ENCODE data around the gene ETV3L. TPM values are rescaled to one million over a fixed set of nuclear protein-coding genes. Genes with fewer than 3 reads are reported as not detected.

The ETV3L gene
- total and polyA plus RNA-seq, 4 donors: 0.10 to 0.17 (median 0.11) TPM; not detected in 1

GRCh38 chr1:157088607-157089006 lies 11.0 kb downstream of the ETV3L start:
- H3K4me1 ChIP-seq (ENCODE audit: control insufficient read depth, insufficient read depth, low read length): peaks cover 24% of the 10 kb centered on the region
- no peaks in the 10 kb centered on the region for H3K9me3 ChIP-seq (ENCODE audit: control insufficient read depth, insufficient read depth, low read length)
- DNase-seq (ENCODE audit: low read depth in 4 of 6, low spot score in 6 of 6): no peak
- no peak overlapping the region for H3K4me3 ChIP-seq (ENCODE audit: low read depth, low read length)
- no peak overlapping the region for H3K27ac ChIP-seq (ENCODE audit: low read depth, low read length)
- no peaks in the 10 kb centered on the region for H3K27me3 ChIP-seq (ENCODE audit: control insufficient read depth, insufficient read depth, low read length)
- no peaks in the 10 kb centered on the region for H3K36me3 ChIP-seq (ENCODE audit: control insufficient read depth, insufficient read depth, low read length)

GRCh38 chr1:157087030-157087429 lies 12.6 kb downstream of the ETV3L start:
- H3K4me1 ChIP-seq (ENCODE audit: control insufficient read depth, insufficient read depth, low read length): peaks cover 14% of the 10 kb centered on the region
- no peaks in the 10 kb centered on the region for H3K9me3 ChIP-seq (ENCODE audit: control insufficient read depth, insufficient read depth, low read length)
- 86% methylated on average over 3 of the region's 5 CpGs for WGBS (ENCODE audit: insufficient coverage)
- no peak overlapping the region for H3K4me3 ChIP-seq (ENCODE audit: low read depth, low read length)
- no peaks in the 10 kb centered on the region for H3K27me3 ChIP-seq (ENCODE audit: control insufficient read depth, insufficient read depth, low read length)
- DNase-seq (ENCODE audit: low read depth in 4 of 6, low spot score in 6 of 6): no peak
- H3K27ac ChIP-seq (ENCODE audit: low read depth, low read length): no peak overlapping the region
- H3K36me3 ChIP-seq (ENCODE audit: control insufficient read depth, insufficient read depth, low read length): no peaks in the 10 kb centered on the region

- no peaks in the 10 kb centered on the region for H3K9me3 ChIP-seq (ENCODE audit: control insufficient read depth, insufficient read depth, low read length)
- 72% methylated on average over 6 of the region's 6 CpGs for WGBS (ENCODE audit: insufficient coverage)
- no peaks in the 10 kb centered on the region for H3K36me3 ChIP-seq (ENCODE audit: control insufficient read depth, insufficient read depth, low read length)
- no peaks in the 10 kb centered on the region for H3K27me3 ChIP-seq (ENCODE audit: control insufficient read depth, insufficient read depth, low read length)
- no peak overlapping the region for H3K4me3 ChIP-seq (ENCODE audit: low read depth, low read length)
- no peak overlapping the region for H3K27ac ChIP-seq (ENCODE audit: low read depth, low read length)
- no peak for DNase-seq (ENCODE audit: low read depth in 4 of 6, low spot score in 6 of 6)
- peaks cover 9% of the 10 kb centered on the region for H3K4me1 ChIP-seq (ENCODE audit: control insufficient read depth, insufficient read depth, low read length)
Observed at GRCh38 chr1:157086299-157086698, 13.3 kb downstream of the ETV3L start.

GRCh38 chr1:157085421-157085820 lies 14.2 kb downstream of the ETV3L start:
- no CpG with 5 or more reads among the region's 5 CpGs for WGBS (ENCODE audit: insufficient coverage)

GRCh38 chr1:157084720-157085119 lies 14.9 kb downstream of the ETV3L start:
- Histone ChIP-seq H3K27ac (ENCODE audit: low read depth, low read length) (no peak overlapping the region), H3K4me1 (ENCODE audit: control insufficient read depth, insufficient read depth, low read length) (no peaks in the 10 kb centered on the region), H3K4me3 (ENCODE audit: low read depth, low read length) (no peak overlapping the region), H3K27me3 (ENCODE audit: control insufficient read depth, insufficient read depth, low read length) (no peaks in the 10 kb centered on the region), H3K9me3 (ENCODE audit: control insufficient read depth, insufficient read depth, low read length) (no peaks in the 10 kb centered on the region), H3K36me3 (ENCODE audit: control insufficient read depth, insufficient read depth, low read length) (no peaks in the 10 kb centered on the region)
- no peak for DNase-seq (ENCODE audit: low read depth in 4 of 6, low spot score in 6 of 6)
- 77% methylated on average over 3 of the region's 5 CpGs for WGBS (ENCODE audit: insufficient coverage)

More at GRCh38 chr1:157085421-157085820, 14.2 kb downstream of the ETV3L start:
- peaks cover 5% of the 10 kb centered on the region for H3K4me1 ChIP-seq (ENCODE audit: control insufficient read depth, insufficient read depth, low read length)
- H3K9me3 ChIP-seq (ENCODE audit: control insufficient read depth, insufficient read depth, low read length): no peaks in the 10 kb centered on the region
- no peak overlapping the region for H3K27ac ChIP-seq (ENCODE audit: low read depth, low read length)
- H3K4me3 ChIP-seq (ENCODE audit: low read depth, low read length): no peak overlapping the region
- no peak for DNase-seq (ENCODE audit: low read depth in 4 of 6, low spot score in 6 of 6)
- no peaks in the 10 kb centered on the region for H3K27me3 ChIP-seq (ENCODE audit: control insufficient read depth, insufficient read depth, low read length)
- H3K36me3 ChIP-seq (ENCODE audit: control insufficient read depth, insufficient read depth, low read length): no peaks in the 10 kb centered on the region

GRCh38 chr1:157081707-157082106 lies 17.9 kb downstream of the ETV3L start:
- Histone ChIP-seq H3K27me3 (ENCODE audit: control insufficient read depth, insufficient read depth, low read length) (no peaks in the 10 kb centered on the region), H3K27ac (ENCODE audit: low read depth, low read length) (no peak overlapping the region), H3K4me3 (ENCODE audit: low read depth, low read length) (no peak overlapping the region), H3K4me1 (ENCODE audit: control insufficient read depth, insufficient read depth, low read length) (no peaks in the 10 kb centered on the region), H3K36me3 (ENCODE audit: control insufficient read depth, insufficient read depth, low read length) (no peaks in the 10 kb centered on the region), H3K9me3 (ENCODE audit: control insufficient read depth, insufficient read depth, low read length) (no peaks in the 10 kb centered on the region)
- peak in 2 of 6 donors; percentile 59 to 92 for DNase-seq (ENCODE audit: low read depth in 4 of 6, low spot score in 6 of 6)
- 11% methylated on average over 2 of the region's 5 CpGs for WGBS (ENCODE audit: insufficient coverage)

GRCh38 chr1:157080714-157081113 lies 18.9 kb downstream of the ETV3L start:
- no peaks in the 10 kb centered on the region for H3K9me3 ChIP-seq (ENCODE audit: control insufficient read depth, insufficient read depth, low read length)
- H3K36me3 ChIP-seq (ENCODE audit: control insufficient read depth, insufficient read depth, low read length): no peaks in the 10 kb centered on the region
- no peak overlapping the region for H3K4me3 ChIP-seq (ENCODE audit: low read depth, low read length)
- 96% methylated on average over 9 of the region's 10 CpGs for WGBS (ENCODE audit: insufficient coverage)
- DNase-seq (ENCODE audit: low read depth in 4 of 6, low spot score in 6 of 6): no peak
- no peak overlapping the region for H3K27ac ChIP-seq (ENCODE audit: low read depth, low read length)
- no peaks in the 10 kb centered on the region for H3K4me1 ChIP-seq (ENCODE audit: control insufficient read depth, insufficient read depth, low read length)
- no peaks in the 10 kb centered on the region for H3K27me3 ChIP-seq (ENCODE audit: control insufficient read depth, insufficient read depth, low read length)

- Histone ChIP-seq H3K4me3 (ENCODE audit: low read depth, low read length) (no peak overlapping the region), H3K9me3 (ENCODE audit: control insufficient read depth, insufficient read depth, low read length) (no peaks in the 10 kb centered on the region), H3K27ac (ENCODE audit: low read depth, low read length) (no peak overlapping the region), H3K36me3 (ENCODE audit: control insufficient read depth, insufficient read depth, low read length) (no peaks in the 10 kb centered on the region), H3K27me3 (ENCODE audit: control insufficient read depth, insufficient read depth, low read length) (no peaks in the 10 kb centered on the region), H3K4me1 (ENCODE audit: control insufficient read depth, insufficient read depth, low read length) (peaks cover 9% of the 10 kb centered on the region)
- no peak for DNase-seq (ENCODE audit: low read depth in 4 of 6, low spot score in 6 of 6)
- 100% methylated on average over 1 of the region's 1 CpG for WGBS (ENCODE audit: insufficient coverage)
Observed at GRCh38 chr1:157077394-157077793, 22.2 kb downstream of the ETV3L start.

GRCh38 chr1:157073944-157074685 lies 25.5 kb downstream of the ETV3L start:
- 35% methylated on average over 35 of the region's 35 CpGs for WGBS (ENCODE audit: insufficient coverage)
- no peak overlapping the region for H3K27ac ChIP-seq (ENCODE audit: low read depth, low read length)
- H3K4me1 ChIP-seq (ENCODE audit: control insufficient read depth, insufficient read depth, low read length): peaks cover 9% of the 10 kb centered on the region
- no peaks in the 10 kb centered on the region for H3K9me3 ChIP-seq (ENCODE audit: control insufficient read depth, insufficient read depth, low read length)
- no peaks in the 10 kb centered on the region for H3K36me3 ChIP-seq (ENCODE audit: control insufficient read depth, insufficient read depth, low read length)
- peak in 3 of 6 donors; percentile 35 to 78 (median 70) for DNase-seq (ENCODE audit: low read depth in 4 of 6, low spot score in 6 of 6)
- H3K4me3 ChIP-seq (ENCODE audit: low read depth, low read length): no peak overlapping the region
- no peaks in the 10 kb centered on the region for H3K27me3 ChIP-seq (ENCODE audit: control insufficient read depth, insufficient read depth, low read length)

GRCh38 chr1:157069601-157070000 lies 30.0 kb downstream of the ETV3L start:
- Histone ChIP-seq H3K27ac (ENCODE audit: low read depth, low read length) (no peak overlapping the region), H3K9me3 (ENCODE audit: control insufficient read depth, insufficient read depth, low read length) (no peaks in the 10 kb centered on the region), H3K27me3 (ENCODE audit: control insufficient read depth, insufficient read depth, low read length) (no peaks in the 10 kb centered on the region), H3K4me1 (ENCODE audit: control insufficient read depth, insufficient read depth, low read length) (peaks cover 8% of the 10 kb centered on the region), H3K36me3 (ENCODE audit: control insufficient read depth, insufficient read depth, low read length) (no peaks in the 10 kb centered on the region), H3K4me3 (ENCODE audit: low read depth, low read length) (no peak overlapping the region)
- WGBS (ENCODE audit: insufficient coverage): 85% methylated on average over 1 of the region's 2 CpGs
- peak in 2 of 6 donors; percentile 13 to 74 for DNase-seq (ENCODE audit: low read depth in 4 of 6, low spot score in 6 of 6)

Data from spinal cord (tissue), 10 donors.